Ecto neural progenitor cell (in vitro differentiated cells): Measurements from ENCODE around the gene CCDC27.
A peak's percentile ranks its signal among the peaks of the same experiment; 100 is the strongest.
"Not testable (repeated sequence)": the region's sequence is repeated elsewhere in the genome, so short reads cannot be mapped to it uniquely, and the experiment has no call there.

Experiments used
- DNase-seq: peaks from one replicate; pipeline ENCODE4 v3.0.0-alpha.2; 2018; ENCODE audit warnings: low spot score

CCDC27 gene

DNA sequence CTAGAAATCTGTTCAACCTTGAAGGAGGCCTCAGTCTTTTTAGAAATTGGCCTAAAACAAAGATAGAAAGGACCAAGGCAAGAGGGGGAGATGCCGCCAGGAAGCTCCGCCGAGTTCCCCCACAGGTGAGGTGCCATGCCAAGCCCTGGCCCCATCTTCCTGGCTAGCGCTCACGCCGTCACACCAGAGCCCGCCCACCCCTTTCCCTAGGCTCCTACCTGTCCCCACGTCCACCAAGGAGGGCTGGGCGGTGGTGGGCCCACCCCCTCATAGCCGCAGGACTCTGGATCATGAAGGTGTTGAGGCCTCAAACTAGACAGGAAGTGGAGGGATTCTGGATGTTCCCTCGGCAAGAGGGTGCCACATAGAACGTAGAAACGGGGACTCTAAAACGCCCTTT, 15.5 kb upstream of the CCDC27 start:
- no peak for DNase-seq

DNA sequence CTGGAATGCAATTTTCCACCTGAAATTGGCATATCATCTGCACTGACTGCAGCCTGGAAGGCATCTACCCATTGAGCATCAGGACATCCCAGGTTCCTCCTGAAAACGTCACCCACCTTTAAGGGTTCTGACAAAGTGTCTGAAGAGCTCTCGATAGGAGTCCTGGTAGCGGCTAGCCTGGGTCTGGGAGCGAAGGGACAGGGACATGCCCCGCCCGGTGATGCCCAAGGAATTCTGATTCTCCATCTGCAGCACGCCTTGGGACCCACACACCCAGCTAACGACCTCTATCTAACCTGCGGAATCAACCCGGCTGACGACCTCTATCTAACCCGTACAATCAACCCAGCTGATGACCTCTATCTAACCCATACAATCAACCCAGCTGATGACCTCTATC, 13.3 kb upstream of the CCDC27 start:
- DNase-seq: no peak

DNA sequence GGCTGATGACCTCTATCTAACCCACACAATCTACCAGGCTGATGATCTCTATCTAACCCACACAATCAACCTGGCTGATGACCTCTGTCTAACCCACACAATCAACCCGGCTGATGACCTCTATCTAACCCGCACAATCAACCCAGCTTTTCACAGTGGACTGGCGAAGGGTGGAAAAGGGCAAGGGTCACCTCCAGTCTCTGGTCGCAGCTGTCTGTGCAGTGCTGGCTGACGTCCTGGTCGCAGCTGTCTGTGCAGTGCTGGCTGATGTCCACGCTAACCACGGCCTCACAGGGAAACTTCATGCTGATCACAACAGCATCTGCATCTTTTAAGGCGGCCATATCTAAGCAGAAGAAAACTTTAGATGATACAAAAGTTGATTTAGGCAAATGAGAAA, 12.2 kb upstream of the CCDC27 start:
- no peak for DNase-seq

GRCh38 chr1:3740752-3741151, 11.5 kb upstream of the CCDC27 start:
- no peak for DNase-seq

DNA sequence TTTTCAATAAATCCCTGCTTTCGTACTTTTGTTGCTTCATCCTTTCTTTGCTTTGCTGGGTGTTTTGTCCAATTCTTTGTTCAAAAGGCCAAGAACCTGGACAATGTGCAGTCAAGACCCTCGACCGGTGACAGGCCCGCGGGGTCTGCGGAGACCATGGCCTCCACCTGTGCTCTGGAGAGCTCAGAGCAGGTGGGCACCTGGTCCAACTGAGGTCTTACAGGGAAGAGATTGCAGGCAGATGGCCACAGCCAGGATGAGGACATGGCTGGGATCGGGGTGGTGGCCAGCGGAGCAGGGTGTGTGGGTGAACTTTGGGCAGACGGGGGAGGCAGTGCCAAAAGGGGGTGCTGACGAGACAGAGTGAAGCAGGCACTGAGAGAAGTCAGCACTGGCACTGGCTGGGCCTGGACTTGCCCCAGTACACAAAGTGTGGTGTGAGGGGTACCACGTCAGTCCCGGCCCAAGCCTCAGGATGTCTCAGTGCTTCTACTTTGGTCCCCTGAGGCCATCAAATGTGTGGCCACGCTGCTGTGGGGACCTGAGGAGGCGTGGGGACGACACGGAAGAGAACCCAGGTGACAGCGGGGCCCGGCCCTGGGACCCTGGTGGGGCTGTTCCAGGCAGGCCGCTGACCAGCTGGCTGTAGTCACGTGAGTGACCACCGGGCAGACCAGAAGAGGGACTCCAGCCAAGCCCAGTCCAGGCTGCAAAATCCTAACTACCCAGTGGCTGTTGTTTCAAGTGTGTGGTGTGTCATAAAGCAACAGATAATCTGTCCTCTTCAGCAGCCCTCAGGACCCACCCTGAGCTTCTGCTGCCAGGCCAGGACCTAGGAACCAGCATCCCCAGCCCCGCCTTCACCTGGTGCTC, 10.4 kb upstream of the CCDC27 start:
- no peak for DNase-seq

- DNase-seq: no peak
Observed at GRCh38 chr1:3742439-3743298, 9.6 kb upstream of the CCDC27 start.

DNA sequence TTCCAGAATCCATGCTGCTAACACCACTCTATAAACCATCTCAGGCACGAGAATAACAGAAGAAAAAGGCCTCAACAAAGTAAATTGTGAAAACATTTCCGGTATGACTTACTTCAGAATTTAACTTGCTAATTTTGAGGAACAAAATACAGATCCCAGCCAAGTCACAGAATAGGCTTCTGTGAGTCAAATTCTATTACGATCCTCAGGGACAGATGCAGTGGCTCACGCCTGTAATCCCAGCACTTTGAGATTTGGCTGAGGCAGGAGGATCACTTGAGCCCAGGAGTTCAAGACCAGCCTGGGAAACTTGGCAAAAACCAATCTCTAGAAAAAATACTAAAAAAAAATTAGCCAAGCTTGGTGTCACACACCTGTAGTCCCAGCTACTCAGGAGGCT, 8.8 kb upstream of the CCDC27 start:
- DNase-seq: no peak

GRCh38 chr1:3743826-3744225, 8.4 kb upstream of the CCDC27 start:
- DNase-seq: no peak

- DNase-seq: no peak
Observed at GRCh38 chr1:3744646-3745045, 7.6 kb upstream of the CCDC27 start.

DNA sequence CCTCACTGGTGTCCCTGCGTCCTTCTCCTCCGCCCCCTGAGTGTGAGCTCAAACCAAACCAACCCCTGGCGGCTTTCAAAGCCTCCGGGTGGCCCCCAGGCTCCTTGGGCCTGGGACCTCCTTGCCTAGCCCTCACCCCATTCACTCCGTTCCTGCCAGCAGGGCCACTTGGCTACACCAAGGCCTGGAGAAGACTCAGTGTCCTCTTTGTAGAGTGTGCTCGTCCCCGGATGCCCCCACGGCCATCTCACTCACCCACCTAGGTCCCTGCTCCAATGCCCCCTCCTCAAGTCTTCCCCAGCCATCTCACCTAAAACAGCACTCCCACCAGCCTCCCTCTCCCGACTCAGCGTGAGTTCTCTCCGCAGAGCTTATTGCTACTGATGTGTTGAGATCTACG, 7.2 kb upstream of the CCDC27 start:
- no peak for DNase-seq

GRCh38 chr1:3745590-3746381, 6.5 kb upstream of the CCDC27 start:
- no peak for DNase-seq

- no peak for DNase-seq
Observed at GRCh38 chr1:3746389-3746829, 5.8 kb upstream of the CCDC27 start.

- peak; percentile 94 for DNase-seq
Observed at GRCh38 chr1:3746830-3747521, 5.3 kb upstream of the CCDC27 start.

GRCh38 chr1:3747522-3747848, 4.8 kb upstream of the CCDC27 start:
- DNase-seq: no peak

- DNase-seq: no peak
Observed at GRCh38 chr1:3747903-3748302, 4.3 kb upstream of the CCDC27 start.

DNA sequence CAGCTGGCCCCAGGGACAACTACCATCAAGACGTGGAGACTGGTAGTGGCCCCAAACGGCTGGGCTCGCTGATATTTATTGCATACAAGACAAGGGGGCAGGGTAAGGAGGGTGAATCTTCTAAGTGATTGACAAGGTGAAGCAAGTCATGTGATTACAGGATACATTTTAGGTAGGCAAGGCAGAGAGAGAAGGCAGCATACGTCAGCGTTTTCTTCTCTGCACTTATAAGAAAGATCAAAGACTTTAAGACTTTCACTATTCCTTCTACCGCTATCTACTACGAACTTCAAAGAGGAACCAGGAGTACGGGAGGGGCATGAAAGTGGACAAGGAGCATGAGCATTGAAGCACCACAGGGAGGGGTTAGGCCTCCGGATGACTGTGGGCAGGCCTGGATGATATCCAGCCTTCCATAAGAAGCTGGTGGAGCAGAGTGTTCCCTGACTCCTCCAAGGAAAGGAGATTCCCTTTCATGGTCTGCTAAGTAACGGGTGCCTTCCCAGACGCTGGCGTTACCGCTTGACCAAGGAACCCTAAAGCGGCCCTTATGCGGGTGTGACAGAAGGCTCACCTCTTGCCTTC, 3.8 kb upstream of the CCDC27 start:
- DNase-seq: not testable (repeated sequence)

DNA sequence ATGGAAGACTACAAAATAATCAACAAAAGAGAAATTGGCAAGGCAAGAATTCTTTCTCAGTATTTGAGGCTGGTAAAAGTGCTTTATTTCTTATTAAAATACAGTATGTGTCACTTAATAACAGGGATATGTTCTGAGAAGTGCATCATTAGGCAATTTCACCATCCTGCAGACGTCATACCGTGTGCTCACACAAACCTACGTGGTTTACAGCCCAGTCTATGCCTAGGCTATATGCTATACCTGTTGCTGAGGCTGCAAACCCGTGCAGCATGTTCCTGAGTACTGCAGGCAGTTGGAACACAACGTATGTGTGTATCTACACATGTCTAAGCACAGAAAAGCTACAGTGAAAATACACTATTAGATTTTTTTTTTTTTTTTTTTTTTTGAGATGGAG, 2.7 kb upstream of the CCDC27 start:
- no peak for DNase-seq

DNA sequence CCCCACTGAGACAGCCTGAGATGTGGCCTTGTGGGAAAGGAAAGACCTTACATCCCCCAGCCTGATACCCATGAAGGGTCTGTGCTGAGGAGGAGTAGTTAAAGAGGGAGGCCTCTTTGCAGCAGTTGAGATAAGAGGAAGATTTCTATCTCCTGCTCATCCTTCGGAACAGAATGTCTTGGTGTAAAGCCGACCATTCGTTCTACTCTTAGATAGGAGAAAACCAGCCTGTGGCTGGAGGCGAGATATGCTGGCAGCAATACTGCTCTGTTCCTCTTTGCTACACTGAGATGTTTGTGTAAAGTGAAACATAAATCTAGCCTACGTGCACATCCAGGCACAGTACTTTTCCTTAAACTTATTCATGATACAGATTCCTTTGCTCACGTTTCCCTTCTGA, 1.5 kb upstream of the CCDC27 start:
- no peak for DNase-seq

GRCh38 chr1:3753656-3754454, 1.6 kb downstream of the CCDC27 start:
- no peak for DNase-seq

DNA sequence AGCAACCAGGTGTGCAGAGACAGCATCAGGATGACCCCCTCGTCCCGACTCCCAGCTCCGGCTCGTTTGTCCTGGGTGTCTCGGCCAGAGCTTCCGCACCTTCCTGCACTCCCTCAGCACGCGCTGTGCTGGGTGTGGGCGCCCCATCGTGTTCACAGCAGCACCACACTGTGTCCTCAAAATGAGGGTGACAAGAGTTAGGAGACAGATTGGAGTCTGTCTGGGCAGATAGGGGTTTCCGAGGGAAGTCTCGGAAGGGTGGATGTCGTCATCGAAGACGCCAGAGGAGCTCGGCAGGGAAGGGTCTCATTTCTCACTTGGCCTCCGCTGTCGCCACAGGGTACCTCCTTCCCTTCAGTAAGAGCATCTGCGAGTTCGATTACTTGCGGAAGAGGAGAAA, 4.1 kb downstream of the CCDC27 start:
- no peak for DNase-seq

GRCh38 chr1:3759164-3759563, 6.9 kb downstream of the CCDC27 start:
- DNase-seq: no peak
